GM12865 (cell line): ENCODE measurements around the gene SELL.

Experiments used
- DNase-seq: peaks from one replicate; pipeline ENCODE4 v3.0.0; 2010; ENCODE audit warnings: low read depth
- H3K4me3 ChIP-seq: 2 replicates; pipeline ENCODE4 v1.5.1; 2011; ENCODE audit warnings: mild to moderate bottlenecking, low read depth, low read length, control low read depth
- CTCF ChIP-seq: IDR thresholded peaks from 2 replicates; pipeline ENCODE4 v1.5.1; 2011; ENCODE audit warnings: low read length, control low read depth, low read depth, inconsistent platforms; ENCODE audit not compliant: insufficient read depth; ENCODE audit errors: missing control alignments

The SELL gene

GRCh38 chr1:169707912-169708604 is 3.4 kb downstream of the SELL start:
- no peak for DNase-seq
- H3K4me3 ChIP-seq: peak overlapping the region; percentile 71
- TF ChIP-seq CTCF: no peak

- H3K4me3 ChIP-seq: no peak overlapping the region
These were observed 6.6 kb downstream of the SELL start for GRCh38 chr1:169704797-169705196.

GRCh38 chr1:169701261-169702005 is 10.0 kb downstream of the SELL start:
- no peak overlapping the region for H3K4me3 ChIP-seq
- DNase-seq: no peak
- no peak for TF ChIP-seq CTCF

More at GRCh38 chr1:169704797-169705196, 6.6 kb downstream of the SELL start:
- no peak for TF ChIP-seq CTCF
- no peak for DNase-seq

- DNase-seq: no peak
- no peak overlapping the region for H3K4me3 ChIP-seq
- no peak for TF ChIP-seq CTCF
These were observed 11.7 kb downstream of the SELL start for GRCh38 chr1:169699707-169700106.

- no peak for TF ChIP-seq CTCF
- H3K4me3 ChIP-seq: no peak overlapping the region
- peak; percentile 73 for DNase-seq
These were observed 12.4 kb downstream of the SELL start for GRCh38 chr1:169698976-169699375.

GRCh38 chr1:169697755-169698154 is 13.7 kb downstream of the SELL start:
- DNase-seq: peak; percentile 68
- TF ChIP-seq CTCF: no peak
- H3K4me3 ChIP-seq: no peak overlapping the region
